Endothelial cell (in vitro differentiated cells): ENCODE measurements around the gene DISC1. TPM values are rescaled to one million over a fixed set of nuclear protein-coding genes. Genes with fewer than 3 reads are reported as not detected.

Source experiments
- DNase-seq: peaks from one replicate; pipeline ENCODE4 v3.0.0; 2021; ENCODE audit warnings: low spot score
- H3K27ac Mint-ChIP-seq: one replicate; pipeline ENCODE4 v1.8.0; 2021; ENCODE audit warnings: mixed read lengths, inconsistent platforms; ENCODE audit not compliant: unreplicated experiment
- H3K27me3 Mint-ChIP-seq: one replicate; pipeline ENCODE4 v1.8.0; 2021; ENCODE audit warnings: mild to moderate bottlenecking, moderate library complexity, mixed read lengths, inconsistent platforms; ENCODE audit not compliant: unreplicated experiment
- H3K36me3 Mint-ChIP-seq: one replicate; pipeline ENCODE4 v1.8.0; 2021; ENCODE audit warnings: mild to moderate bottlenecking, low read depth, mixed read lengths, inconsistent platforms; ENCODE audit not compliant: unreplicated experiment
- H3K4me1 Mint-ChIP-seq: one replicate; pipeline ENCODE4 v1.8.0; 2021; ENCODE audit warnings: mild to moderate bottlenecking, mixed read lengths, inconsistent platforms; ENCODE audit not compliant: unreplicated experiment
- H3K4me3 Mint-ChIP-seq: one replicate; pipeline ENCODE4 v1.8.0; 2021; ENCODE audit warnings: mild to moderate bottlenecking, mixed read lengths, inconsistent platforms; ENCODE audit not compliant: unreplicated experiment
- H3K9me3 Mint-ChIP-seq: one replicate; pipeline ENCODE4 v1.8.0; 2021; ENCODE audit warnings: mixed read lengths, inconsistent platforms; ENCODE audit not compliant: unreplicated experiment
- total RNA-seq: library from RNA; stranded (reverse); fragmentation: NEBNext Ultra II Directional; extraction: Animal tissue kit (Norgen Biotek cat#: 25700); gene quantifications from one replicate; pipeline ENCODE4 v1.2.1, GENCODE V29; 2021; ENCODE audit not compliant: unreplicated experiment
- TF ChIP-seq, protein P1 (sequence below): fragments of 200-600 bp; sonication (generic); IDR thresholded peaks from one replicate; pipeline ENCODE4 v1.5.0; 2021; ENCODE audit warnings: antibody characterized with exemption; ENCODE audit not compliant: unreplicated experiment

Gene DISC1
- total RNA-seq, 1 donor from 2014 or later: 82.5 TPM

DNA sequence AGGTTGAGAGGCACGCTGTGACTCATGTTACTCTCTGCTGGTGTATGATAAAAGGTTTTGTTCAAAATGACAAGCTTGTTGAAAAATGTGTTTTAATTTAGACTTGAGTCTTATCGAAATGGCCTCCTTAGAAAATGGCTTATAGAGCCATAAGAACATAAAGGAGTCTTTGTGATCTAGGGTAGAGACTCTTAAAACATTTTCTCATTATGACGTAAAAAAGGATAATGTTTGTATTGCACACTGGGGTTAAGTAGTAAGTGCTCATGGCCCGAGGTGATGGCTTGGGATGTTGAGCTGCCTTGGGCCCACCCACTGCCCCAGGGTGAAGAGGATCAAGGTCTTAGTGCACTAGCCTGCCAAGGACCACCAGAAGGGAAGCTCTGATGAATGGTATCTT is 117.4 kb downstream of the DISC1 start:
- Mint-ChIP-seq H3K36me3 (peaks cover 33% of the 10 kb centered on the region), H3K4me1 (no peaks in the 10 kb centered on the region), H3K27me3 (peaks cover 2% of the 10 kb centered on the region), H3K9me3 (no peaks in the 10 kb centered on the region), H3K4me3 (no peak overlapping the region), H3K27ac (no peak overlapping the region)
- DNase-seq: no peak
- TF ChIP-seq, protein P1, sequence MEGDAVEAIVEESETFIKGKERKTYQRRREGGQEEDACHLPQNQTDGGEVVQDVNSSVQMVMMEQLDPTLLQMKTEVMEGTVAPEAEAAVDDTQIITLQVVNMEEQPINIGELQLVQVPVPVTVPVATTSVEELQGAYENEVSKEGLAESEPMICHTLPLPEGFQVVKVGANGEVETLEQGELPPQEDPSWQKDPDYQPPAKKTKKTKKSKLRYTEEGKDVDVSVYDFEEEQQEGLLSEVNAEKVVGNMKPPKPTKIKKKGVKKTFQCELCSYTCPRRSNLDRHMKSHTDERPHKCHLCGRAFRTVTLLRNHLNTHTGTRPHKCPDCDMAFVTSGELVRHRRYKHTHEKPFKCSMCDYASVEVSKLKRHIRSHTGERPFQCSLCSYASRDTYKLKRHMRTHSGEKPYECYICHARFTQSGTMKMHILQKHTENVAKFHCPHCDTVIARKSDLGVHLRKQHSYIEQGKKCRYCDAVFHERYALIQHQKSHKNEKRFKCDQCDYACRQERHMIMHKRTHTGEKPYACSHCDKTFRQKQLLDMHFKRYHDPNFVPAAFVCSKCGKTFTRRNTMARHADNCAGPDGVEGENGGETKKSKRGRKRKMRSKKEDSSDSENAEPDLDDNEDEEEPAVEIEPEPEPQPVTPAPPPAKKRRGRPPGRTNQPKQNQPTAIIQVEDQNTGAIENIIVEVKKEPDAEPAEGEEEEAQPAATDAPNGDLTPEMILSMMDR: no peak

DNA sequence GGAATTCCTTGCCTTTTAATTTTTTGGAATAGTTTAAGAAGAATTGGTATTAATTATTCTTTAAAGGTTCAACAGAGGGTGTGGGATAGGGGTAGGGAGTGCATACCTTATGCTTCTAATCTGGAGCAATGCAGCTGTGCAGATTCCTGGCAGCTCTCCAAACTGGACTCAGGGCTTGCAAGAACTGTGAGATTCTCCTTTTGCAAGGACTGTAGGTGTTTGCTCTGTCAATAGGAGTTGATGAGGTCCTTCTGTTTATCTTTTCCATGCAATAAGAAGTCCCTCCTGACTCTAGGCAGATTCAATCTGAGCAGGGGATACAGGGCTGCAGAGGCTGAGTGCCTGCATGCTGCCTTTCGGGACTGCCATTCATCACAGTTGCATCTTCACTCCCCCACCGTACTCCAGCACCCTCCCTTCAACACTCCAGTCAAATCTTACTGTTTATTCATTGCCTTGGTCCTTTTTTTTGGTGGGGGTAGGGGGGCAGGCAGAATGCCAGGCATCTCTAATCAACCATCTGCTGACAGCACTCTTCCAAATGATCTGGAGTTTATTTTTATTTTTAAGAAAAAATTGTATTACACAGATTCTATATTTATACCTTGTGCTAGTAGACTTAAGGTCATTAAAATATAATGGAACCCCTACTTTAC is 122.3 kb downstream of the DISC1 start:
- TF ChIP-seq, protein P1: no peak
- no peak for DNase-seq
- Mint-ChIP-seq H3K36me3 (peaks cover 51% of the 10 kb centered on the region), H3K27me3 (peaks cover 2% of the 10 kb centered on the region), H3K27ac (no peak overlapping the region), H3K4me1 (no peaks in the 10 kb centered on the region), H3K9me3 (peaks cover 7% of the 10 kb centered on the region), H3K4me3 (no peak overlapping the region)

DNA sequence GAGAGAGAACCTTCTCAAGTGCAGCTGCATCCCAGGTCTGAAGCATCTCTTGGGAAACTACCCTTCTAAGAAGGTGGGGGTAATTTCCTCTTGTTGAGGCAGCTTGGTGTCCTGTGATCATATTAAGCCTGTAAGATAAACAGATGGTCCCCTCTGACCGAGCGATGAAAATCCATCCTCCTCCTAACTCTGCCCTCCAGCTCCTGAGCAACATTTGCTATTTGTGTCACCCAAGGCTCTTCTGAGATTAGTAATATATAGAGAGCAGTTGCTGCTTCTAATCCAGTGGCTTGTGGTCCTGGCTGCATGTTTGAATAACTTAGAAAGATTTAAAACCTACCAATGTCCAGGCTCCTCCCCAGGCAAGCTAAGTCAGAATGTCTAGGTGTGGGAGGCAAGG is 123.7 kb downstream of the DISC1 start:
- TF ChIP-seq, protein P1: no peak
- H3K36me3 Mint-ChIP-seq: peaks cover 63% of the 10 kb centered on the region
- H3K4me1 Mint-ChIP-seq: no peaks in the 10 kb centered on the region
- H3K9me3 Mint-ChIP-seq: peaks cover 7% of the 10 kb centered on the region
- no peak for DNase-seq
- no peak overlapping the region for H3K27ac Mint-ChIP-seq
- H3K4me3 Mint-ChIP-seq: no peak overlapping the region
- peaks cover 2% of the 10 kb centered on the region for H3K27me3 Mint-ChIP-seq

DNA sequence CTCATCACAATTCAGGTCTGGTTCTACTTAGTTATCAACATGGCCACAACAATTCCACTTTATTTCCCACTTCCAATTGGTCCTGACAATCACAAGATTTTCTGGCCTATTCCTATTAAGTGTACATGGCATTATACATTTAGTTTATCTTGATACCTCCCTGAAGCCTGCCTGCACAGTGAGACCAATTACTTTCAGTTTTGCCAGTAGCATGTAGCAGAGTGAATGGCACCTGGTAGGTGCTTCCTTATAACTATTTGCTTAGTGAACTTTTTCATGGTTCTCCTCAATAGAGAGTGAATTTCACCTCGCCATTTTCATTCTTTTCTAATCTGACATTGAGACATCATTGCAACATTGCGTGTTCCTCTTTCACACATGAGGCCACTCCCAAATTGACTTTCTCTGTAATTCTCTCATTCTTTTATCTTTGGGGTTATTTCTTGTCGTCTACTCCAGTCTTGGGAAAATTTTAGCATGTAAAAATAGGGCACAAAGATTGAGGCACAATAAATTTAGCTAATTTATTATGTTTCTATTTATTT is 124.3 kb downstream of the DISC1 start:
- TF ChIP-seq, protein P1: no peak
- peaks cover 7% of the 10 kb centered on the region for H3K9me3 Mint-ChIP-seq
- H3K4me3 Mint-ChIP-seq: peak overlapping the region; percentile 75
- H3K4me1 Mint-ChIP-seq: no peaks in the 10 kb centered on the region
- peaks cover 2% of the 10 kb centered on the region for H3K27me3 Mint-ChIP-seq
- no peak for DNase-seq
- peaks cover 64% of the 10 kb centered on the region for H3K36me3 Mint-ChIP-seq
- H3K27ac Mint-ChIP-seq: no peak overlapping the region

DNA sequence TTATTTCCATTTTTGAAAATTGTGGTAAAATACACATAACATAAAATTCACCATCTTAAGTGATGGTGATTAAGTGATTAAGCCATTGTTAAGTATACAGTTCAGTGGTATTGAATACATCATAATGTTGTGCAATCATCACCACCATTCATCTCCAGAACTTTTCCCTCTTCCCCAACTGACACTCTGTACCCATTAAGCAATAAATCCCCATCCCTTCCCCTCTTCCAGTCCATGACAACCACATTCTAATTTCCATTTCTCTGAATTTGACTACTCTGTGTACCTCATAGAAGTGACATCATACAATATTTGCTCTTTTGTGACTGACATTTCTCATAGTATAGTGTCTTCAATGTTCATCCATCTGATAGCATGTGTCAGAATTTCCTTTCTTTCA is 124.8 kb downstream of the DISC1 start:
- Mint-ChIP-seq H3K36me3 (peaks cover 62% of the 10 kb centered on the region), H3K4me3 (peak overlapping the region; percentile 30), H3K4me1 (no peaks in the 10 kb centered on the region), H3K27ac (no peak overlapping the region), H3K27me3 (peaks cover 2% of the 10 kb centered on the region), H3K9me3 (peaks cover 7% of the 10 kb centered on the region)
- no peak for DNase-seq
- TF ChIP-seq, protein P1: no peak
